ENCODE measurements around the gene CBX1.
"Not testable (repeated sequence)": the region's sequence is repeated elsewhere in the genome, so short reads cannot be mapped to it uniquely, and the experiment has no call there.

Gene CBX1

GRCh38 chr17:48072811-48073210 is 28.5 kb downstream of the CBX1 start:
- not testable (repeated sequence) for DNase-seq

- no peak for DNase-seq
Observed at GRCh38 chr17:48071654-48072053, 29.6 kb downstream of the CBX1 start.

- no peak for DNase-seq
Observed at GRCh38 chr17:48070195-48070594, 31.1 kb downstream of the CBX1 start.

GRCh38 chr17:48068491-48068961 is 32.8 kb downstream of the CBX1 start:
- DNase-seq, result peak in 2 of 4 experiments; percentile 26 to 29

GRCh38 chr17:48067808-48068207 is 33.5 kb downstream of the CBX1 start:
- DNase-seq, result not testable (repeated sequence)

GRCh38 chr17:48067245-48067644 is 34.0 kb downstream of the CBX1 start:
- DNase-seq, result no peak

- DNase-seq, result no peak
Observed at GRCh38 chr17:48066656-48067055, 34.6 kb downstream of the CBX1 start.

- DNase-seq, result no peak
Observed at GRCh38 chr17:48066192-48066591, 35.1 kb downstream of the CBX1 start.

- no peak for DNase-seq
Observed at GRCh38 chr17:48064638-48065037, 36.6 kb downstream of the CBX1 start.

- DNase-seq, result no peak
Observed at GRCh38 chr17:48062273-48062672, 39.0 kb downstream of the CBX1 start.

- peak in 3 of 4 experiments; percentile 20 to 52 (median 44) for DNase-seq
Observed at GRCh38 chr17:48060249-48060648, 41.0 kb downstream of the CBX1 start.

GRCh38 chr17:48059125-48059668 is 42.1 kb downstream of the CBX1 start:
- no peak for DNase-seq

- DNase-seq, result no peak
Observed at GRCh38 chr17:48058393-48059124, 42.7 kb downstream of the CBX1 start.

GRCh38 chr17:48057626-48058025 is 43.7 kb downstream of the CBX1 start:
- no peak for DNase-seq

- DNase-seq, result no peak
Observed at GRCh38 chr17:48056879-48057278, 44.4 kb downstream of the CBX1 start.

GRCh38 chr17:48056246-48056745 is 45.0 kb downstream of the CBX1 start:
- no peak for DNase-seq

- DNase-seq, result peak; percentile 21 to 62 (median 47)
Observed at GRCh38 chr17:48055531-48056245, 45.6 kb downstream of the CBX1 start.

- no peak for DNase-seq
Observed at GRCh38 chr17:48054238-48055185, 46.8 kb downstream of the CBX1 start.

GRCh38 chr17:48053758-48054237 is 47.5 kb downstream of the CBX1 start:
- peak in 1 of 4 experiments; percentile 16 for DNase-seq

GRCh38 chr17:48052956-48053757 is 48.1 kb downstream of the CBX1 start:
- DNase-seq, result peak; percentile 17 to 63 (median 50)
